Measurements from ENCODE around the gene MFSD6. TPM values are rescaled to one million over a fixed set of nuclear protein-coding genes. Genes with fewer than 3 reads are reported as not detected.

Gene MFSD6
- polyA plus RNA-seq, 1 of the 3 experiments (the other 2 are of a cell fraction), result 15.1 TPM

DNA sequence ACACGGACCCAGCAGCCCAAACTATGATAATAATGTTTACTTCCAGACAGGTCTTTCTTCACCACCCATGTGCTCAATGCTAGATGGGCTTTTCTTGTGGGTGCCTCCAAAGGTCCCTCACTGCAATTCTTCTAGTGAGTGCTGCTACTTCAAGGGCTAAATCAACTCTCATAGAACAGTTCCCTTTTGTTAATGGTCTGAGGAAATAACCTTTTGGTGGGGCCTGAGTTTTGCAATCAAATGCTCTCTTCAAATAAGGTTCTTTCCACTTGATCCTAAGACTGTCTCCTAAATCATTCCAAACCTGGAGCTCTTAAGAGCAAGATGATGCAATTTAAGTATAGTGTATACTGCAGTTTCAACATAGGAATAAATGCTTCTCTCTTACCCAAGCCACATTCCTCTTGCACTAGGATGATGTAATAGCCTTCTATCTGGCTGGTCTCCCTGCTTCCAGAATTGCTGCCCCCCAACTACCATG lies 120.4 kb downstream of the MFSD6 start (continued):
- TF ChIP-seq RAD21 (IDR thresholded peaks at IDR 0.05; ENCODE audit: low read length) (no peak), MEF2A (IDR thresholded peaks at IDR 0.05; ENCODE audit: borderline replicate concordance, low read depth) (no peak)

GRCh38 chr2:190529486-190530247 lies 121.5 kb downstream of the MFSD6 start:
- Histone ChIP-seq H4K20me1 (ENCODE audit: insufficient read depth) (no peaks in the 10 kb centered on the region), H3K27me3 (ENCODE audit: insufficient read depth) (no peaks in the 10 kb centered on the region), H3K79me2 (ENCODE audit: insufficient read depth) (no peaks in the 10 kb centered on the region), H3K4me2 (no peak overlapping the region), H3K9me3 (no peaks in the 10 kb centered on the region), H2AFZ (ENCODE audit: low read depth) (no peak overlapping the region), H3K9me2 (no peaks in the 10 kb centered on the region), H3K36me3 (replicated peaks in 1 of 2; ENCODE audit: control insufficient read depth in 1 of 2, insufficient read depth in 2 of 2, low read length in 1 of 2) (no peaks in the 10 kb centered on the region), H3F3A (replicated peaks; ENCODE audit: insufficient read depth) (peaks cover 5% of the 10 kb centered on the region), H3K27ac (ENCODE audit: low read depth in 2 of 2, low read length in 1 of 2) (no peak overlapping the region), H3K4me3 (ENCODE audit: low read depth in 2 of 2, low read length in 1 of 2) (no peak overlapping the region), H3K9ac (no peak overlapping the region), H3K4me1 (ENCODE audit: control insufficient read depth in 1 of 2, insufficient read depth in 2 of 2, low read depth in 1 of 2, low read length in 1 of 2) (peaks cover 4 to 6% of the 10 kb centered on the region in 2 experiments; a peak in 2 of 4 replicates)
- ChIA-PET CTCF (interaction anchor here (0.6 to 1.1 kb wide), 3 partner anchors 15 to 20 kb away, joined by 3 read pairs; no protein-coding TSS in a partner anchor), POLR2A (no interaction called here)
- no peak for DNase-seq
- 84% methylated on average over 3 of the region's 3 CpGs for WGBS (ENCODE audit: low lambda C conversion rate)
- no peak for TF ChIP-seq JUND (IDR thresholded peaks at IDR 0.05)
- no peak for TF ChIP-seq RFX5 (IDR thresholded peaks at IDR 0.05; ENCODE audit: low read length)
- TF ChIP-seq TCF12 (IDR thresholded peaks at IDR 0.05), result no peak
- TF ChIP-seq, protein P1, sequence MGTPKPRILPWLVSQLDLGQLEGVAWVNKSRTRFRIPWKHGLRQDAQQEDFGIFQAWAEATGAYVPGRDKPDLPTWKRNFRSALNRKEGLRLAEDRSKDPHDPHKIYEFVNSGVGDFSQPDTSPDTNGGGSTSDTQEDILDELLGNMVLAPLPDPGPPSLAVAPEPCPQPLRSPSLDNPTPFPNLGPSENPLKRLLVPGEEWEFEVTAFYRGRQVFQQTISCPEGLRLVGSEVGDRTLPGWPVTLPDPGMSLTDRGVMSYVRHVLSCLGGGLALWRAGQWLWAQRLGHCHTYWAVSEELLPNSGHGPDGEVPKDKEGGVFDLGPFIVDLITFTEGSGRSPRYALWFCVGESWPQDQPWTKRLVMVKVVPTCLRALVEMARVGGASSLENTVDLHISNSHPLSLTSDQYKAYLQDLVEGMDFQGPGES (IDR thresholded peaks at IDR 0.05; ENCODE audit: low read depth, low read length), result no peak
- no peak for TF ChIP-seq SMC3 (IDR thresholded peaks at IDR 0.05; ENCODE audit: low read depth, low read length)
- TF ChIP-seq YY1 (IDR thresholded peaks at IDR 0.05; ENCODE audit: low read depth), result no peak
- TF ChIP-seq, protein P2, sequence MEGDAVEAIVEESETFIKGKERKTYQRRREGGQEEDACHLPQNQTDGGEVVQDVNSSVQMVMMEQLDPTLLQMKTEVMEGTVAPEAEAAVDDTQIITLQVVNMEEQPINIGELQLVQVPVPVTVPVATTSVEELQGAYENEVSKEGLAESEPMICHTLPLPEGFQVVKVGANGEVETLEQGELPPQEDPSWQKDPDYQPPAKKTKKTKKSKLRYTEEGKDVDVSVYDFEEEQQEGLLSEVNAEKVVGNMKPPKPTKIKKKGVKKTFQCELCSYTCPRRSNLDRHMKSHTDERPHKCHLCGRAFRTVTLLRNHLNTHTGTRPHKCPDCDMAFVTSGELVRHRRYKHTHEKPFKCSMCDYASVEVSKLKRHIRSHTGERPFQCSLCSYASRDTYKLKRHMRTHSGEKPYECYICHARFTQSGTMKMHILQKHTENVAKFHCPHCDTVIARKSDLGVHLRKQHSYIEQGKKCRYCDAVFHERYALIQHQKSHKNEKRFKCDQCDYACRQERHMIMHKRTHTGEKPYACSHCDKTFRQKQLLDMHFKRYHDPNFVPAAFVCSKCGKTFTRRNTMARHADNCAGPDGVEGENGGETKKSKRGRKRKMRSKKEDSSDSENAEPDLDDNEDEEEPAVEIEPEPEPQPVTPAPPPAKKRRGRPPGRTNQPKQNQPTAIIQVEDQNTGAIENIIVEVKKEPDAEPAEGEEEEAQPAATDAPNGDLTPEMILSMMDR (IDR thresholded peaks at IDR 0.05), result no peak

- Histone ChIP-seq H3K9me3 (no peaks in the 10 kb centered on the region), H3K27me3 (ENCODE audit: insufficient read depth) (no peaks in the 10 kb centered on the region), H3K27ac (ENCODE audit: low read depth in 2 of 2, low read length in 1 of 2) (no peak overlapping the region), H3K36me3 (replicated peaks in 1 of 2; ENCODE audit: control insufficient read depth in 1 of 2, insufficient read depth in 2 of 2, low read length in 1 of 2) (no peaks in the 10 kb centered on the region), H3K9ac (no peak overlapping the region), H4K20me1 (ENCODE audit: insufficient read depth) (no peaks in the 10 kb centered on the region), H3K4me3 (ENCODE audit: low read depth in 2 of 2, low read length in 1 of 2) (no peak overlapping the region), H3K4me2 (no peak overlapping the region), H2AFZ (ENCODE audit: low read depth) (no peak overlapping the region), H3K79me2 (ENCODE audit: insufficient read depth) (no peaks in the 10 kb centered on the region), H3K4me1 (ENCODE audit: control insufficient read depth in 1 of 2, insufficient read depth in 2 of 2, low read depth in 1 of 2, low read length in 1 of 2) (peaks cover 4 to 6% of the 10 kb centered on the region in 2 experiments; a peak in 3 of 4 replicates), H3K9me2 (no peaks in the 10 kb centered on the region), H3F3A (replicated peaks; ENCODE audit: insufficient read depth) (peaks cover 5% of the 10 kb centered on the region)
- whole genome bisulfite sequencing (ENCODE audit: low lambda C conversion rate), result 87% methylated on average over 6 of the region's 6 CpGs
- ChIA-PET CTCF (interaction anchor here (1.1 to 1.2 kb wide), 3 partner anchors 20 to 768 kb away, joined by 3 read pairs; partner anchors contain the start of gene OSGEPL1), POLR2A (no interaction called here)
- DNase-seq, result no peak
- TF ChIP-seq TAF1 (IDR thresholded peaks at IDR 0.05; ENCODE audit: borderline replicate concordance, low read depth, low read length) (no peak), MEF2A (IDR thresholded peaks at IDR 0.05; ENCODE audit: borderline replicate concordance, low read depth) (no peak), NFIC (IDR thresholded peaks at IDR 0.05; ENCODE audit: borderline replicate concordance) (no peak), MXI1 (IDR thresholded peaks at IDR 0.05; ENCODE audit: low read depth, low read length) (no peak), NRF1 (IDR thresholded peaks at IDR 0.05; ENCODE audit: low read depth, low read length) (no peak)
Observed at GRCh38 chr2:190530248-190530900, 122.2 kb downstream of the MFSD6 start.
